Fibroblast of pulmonary artery (primary cell): ENCODE measurements around the gene LIPE.

Experiments used
- DNase-seq: peaks from one replicate; pipeline ENCODE4 v3.0.0-alpha.2; 2010; ENCODE audit warnings: low read depth
- H3K4me3 ChIP-seq: replicated peaks from 2 replicates; pipeline ENCODE4 v1.5.1; 2011; ENCODE audit warnings: low read depth, mild to moderate bottlenecking, control low read depth, low read length, moderate library complexity
- TF ChIP-seq, protein P1 (sequence below): IDR thresholded peaks from 2 replicates; pipeline ENCODE4 v1.5.1; 2011; ENCODE audit warnings: mild to moderate bottlenecking, control low read depth, low read length, inconsistent platforms; ENCODE audit errors: missing control alignments

Gene LIPE

DNA sequence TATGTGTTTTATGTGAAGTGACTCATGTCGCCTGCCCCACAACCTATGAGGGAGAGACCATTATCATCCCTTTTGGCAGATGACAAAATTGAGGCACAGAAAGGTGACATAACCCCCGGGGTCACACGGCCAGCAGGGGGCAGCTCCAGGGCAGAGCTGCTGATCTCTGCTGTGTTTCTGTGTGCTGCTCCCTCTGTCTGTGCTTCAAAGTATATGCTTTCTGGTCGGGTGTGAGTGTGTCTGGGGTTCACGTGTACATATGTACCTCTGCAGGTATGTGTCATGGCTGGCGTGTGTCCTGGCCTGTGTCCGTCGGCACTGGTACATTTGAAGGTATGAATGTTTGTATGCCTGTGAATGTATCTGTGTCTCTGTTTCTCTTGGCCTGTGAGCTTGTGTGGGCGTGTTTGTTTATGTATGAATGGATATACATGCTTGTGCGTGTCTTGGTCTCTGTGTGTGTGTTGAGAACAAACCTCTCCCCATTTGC is 7.1 kb downstream of the LIPE start:
- DNase-seq: peak; percentile 52
- TF ChIP-seq, protein P1, sequence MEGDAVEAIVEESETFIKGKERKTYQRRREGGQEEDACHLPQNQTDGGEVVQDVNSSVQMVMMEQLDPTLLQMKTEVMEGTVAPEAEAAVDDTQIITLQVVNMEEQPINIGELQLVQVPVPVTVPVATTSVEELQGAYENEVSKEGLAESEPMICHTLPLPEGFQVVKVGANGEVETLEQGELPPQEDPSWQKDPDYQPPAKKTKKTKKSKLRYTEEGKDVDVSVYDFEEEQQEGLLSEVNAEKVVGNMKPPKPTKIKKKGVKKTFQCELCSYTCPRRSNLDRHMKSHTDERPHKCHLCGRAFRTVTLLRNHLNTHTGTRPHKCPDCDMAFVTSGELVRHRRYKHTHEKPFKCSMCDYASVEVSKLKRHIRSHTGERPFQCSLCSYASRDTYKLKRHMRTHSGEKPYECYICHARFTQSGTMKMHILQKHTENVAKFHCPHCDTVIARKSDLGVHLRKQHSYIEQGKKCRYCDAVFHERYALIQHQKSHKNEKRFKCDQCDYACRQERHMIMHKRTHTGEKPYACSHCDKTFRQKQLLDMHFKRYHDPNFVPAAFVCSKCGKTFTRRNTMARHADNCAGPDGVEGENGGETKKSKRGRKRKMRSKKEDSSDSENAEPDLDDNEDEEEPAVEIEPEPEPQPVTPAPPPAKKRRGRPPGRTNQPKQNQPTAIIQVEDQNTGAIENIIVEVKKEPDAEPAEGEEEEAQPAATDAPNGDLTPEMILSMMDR: peak; percentile 63
- H3K4me3 ChIP-seq: no peak overlapping the region

DNA sequence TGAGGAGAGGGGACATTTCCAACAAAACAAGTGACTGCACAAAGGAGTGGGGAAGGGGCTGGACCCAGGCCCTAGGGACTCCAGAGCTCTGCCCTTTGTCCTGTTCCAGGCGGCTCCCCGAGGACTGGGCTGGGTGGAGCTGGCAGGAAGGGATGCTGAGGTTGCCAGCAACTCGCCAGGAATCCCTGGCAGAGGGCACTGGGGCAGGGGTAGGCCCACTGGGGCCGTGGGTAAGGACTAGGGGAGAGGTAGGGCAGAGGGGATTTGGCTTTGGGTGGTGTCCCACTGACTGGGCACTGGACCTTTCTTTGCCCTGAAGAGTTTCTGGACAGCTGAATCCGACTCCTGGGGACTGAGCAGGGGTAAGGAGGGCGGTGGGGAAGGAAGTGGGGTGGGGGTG is 7.9 kb downstream of the LIPE start:
- no peak overlapping the region for H3K4me3 ChIP-seq
- TF ChIP-seq, protein P1: no peak
- no peak for DNase-seq

DNA sequence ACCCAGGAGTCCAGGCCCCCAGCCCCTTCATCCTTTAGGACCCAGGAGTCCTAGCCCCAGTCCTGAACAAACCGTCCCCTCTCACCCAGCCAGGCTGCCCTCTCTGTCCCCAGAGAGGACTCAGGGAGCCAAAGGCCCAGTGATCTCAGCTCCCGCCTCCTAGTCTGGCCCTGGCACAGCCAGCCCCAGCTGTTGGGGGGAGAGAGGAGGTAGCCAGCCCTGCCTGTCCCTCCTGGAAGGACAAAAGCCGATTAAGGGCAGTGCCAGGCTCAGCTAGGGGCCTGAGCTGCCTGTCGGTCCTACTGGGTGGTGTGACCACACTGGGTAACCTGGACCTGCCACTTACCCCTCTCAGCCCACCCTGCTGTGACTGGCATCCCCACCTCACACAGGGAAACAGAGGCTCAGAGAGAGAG is 14.5 kb downstream of the LIPE start:
- no peak for DNase-seq
- TF ChIP-seq, protein P1: no peak

GRCh38 chr19:42412227-42412626 is 15.0 kb downstream of the LIPE start:
- no peak overlapping the region for H3K4me3 ChIP-seq
- DNase-seq: no peak
- TF ChIP-seq, protein P1: no peak

More for the DNA sequence above, 14.5 kb downstream of the LIPE start:
- H3K4me3 ChIP-seq: no peak overlapping the region

DNA sequence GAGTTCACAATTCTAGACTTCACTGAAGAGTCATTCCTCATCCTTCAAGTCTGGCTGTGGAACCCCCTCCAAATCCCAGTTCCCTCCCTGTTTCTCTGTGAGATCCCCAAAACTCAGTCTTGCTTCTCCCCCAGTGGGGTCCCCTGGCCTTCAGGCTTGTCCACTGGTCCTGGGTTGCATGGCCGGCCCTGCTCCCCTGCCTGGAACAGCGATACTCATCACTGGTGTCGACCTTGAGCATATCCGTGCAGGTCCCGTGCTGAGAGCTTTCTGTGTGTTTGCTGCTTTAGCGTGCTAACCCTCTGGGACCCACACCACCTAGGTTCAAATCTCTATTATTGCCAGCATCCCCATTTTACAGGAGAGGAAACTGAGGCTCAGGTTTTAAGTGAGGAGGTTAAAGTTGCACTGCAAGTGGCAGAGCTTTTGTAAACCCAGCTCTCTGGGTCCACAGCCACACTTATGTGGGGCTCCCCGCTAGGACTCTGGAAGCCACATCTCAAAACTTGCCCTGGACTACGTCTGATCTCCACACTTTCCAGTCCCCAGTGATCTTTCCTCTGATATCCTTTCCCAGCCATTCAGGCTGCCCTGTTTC is 15.5 kb downstream of the LIPE start:
- TF ChIP-seq, protein P1: no peak
- DNase-seq: no peak
- no peak overlapping the region for H3K4me3 ChIP-seq

GRCh38 chr19:42410371-42410770 is 16.8 kb downstream of the LIPE start:
- no peak overlapping the region for H3K4me3 ChIP-seq
- TF ChIP-seq, protein P1: no peak
- DNase-seq: no peak

GRCh38 chr19:42409477-42409876 is 17.7 kb downstream of the LIPE start:
- TF ChIP-seq, protein P1: no peak
- H3K4me3 ChIP-seq: no peak overlapping the region
- DNase-seq: no peak
